GM12891 (cell line): ENCODE data around the gene PDGFA.

ENCODE experiments used
- PAX5 ChIP-seq: IDR thresholded peaks from 2 replicates; pipeline ENCODE4 v1.6.1; 2011; ENCODE audit warnings: low read length, moderate library complexity, mild to moderate bottlenecking; ENCODE audit not compliant: insufficient read depth, severe bottlenecking
- POLR2A ChIP-seq: IDR thresholded peaks from 2 replicates; pipeline ENCODE4 v1.6.1; 2011; ENCODE audit warnings: low read depth, low read length, control low read depth
- POLR2AphosphoS5 ChIP-seq: IDR thresholded peaks from 2 replicates; pipeline ENCODE4 v1.6.1; 2011; ENCODE audit warnings: low read depth, low read length, control low read depth
- POU2F2 ChIP-seq: IDR thresholded peaks from 2 replicates; pipeline ENCODE4 v1.6.1; 2011; ENCODE audit warnings: low read depth, mild to moderate bottlenecking, control low read depth, low read length, moderate library complexity
- SPI1 ChIP-seq: IDR thresholded peaks from 2 replicates; pipeline ENCODE4 v1.6.1; 2011; ENCODE audit warnings: low read depth, low read length, control low read depth
- TAF1 ChIP-seq: IDR thresholded peaks from 2 replicates; pipeline ENCODE4 v1.6.1; 2011; ENCODE audit warnings: low read depth, low read length, control low read depth

DNA sequence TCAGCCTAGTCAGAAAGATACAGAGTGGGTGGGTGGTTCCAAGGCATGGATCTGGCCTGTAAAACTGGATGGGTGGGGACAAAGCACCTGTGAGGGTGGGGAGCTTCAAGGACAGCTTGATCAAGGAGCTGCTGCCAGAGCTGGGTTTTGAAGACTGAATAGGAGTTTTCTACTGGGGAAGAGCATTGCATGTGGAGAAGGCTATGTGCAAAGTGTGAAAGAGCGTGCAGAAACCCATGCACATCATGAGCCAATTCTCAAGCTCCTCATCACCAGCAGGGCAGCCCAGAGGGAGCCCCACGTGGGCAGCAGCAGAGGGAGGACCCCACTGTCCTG, 58.6 kb downstream of the PDGFA start:
- TF ChIP-seq POLR2A (no peak), TAF1 (no peak), POLR2AphosphoS5 (no peak), PAX5 (no peak), POU2F2 (no peak), SPI1 (no peak)
